Stimulated activated CD4-positive, alpha-beta T cell treated with anti-CD3 and anti-CD28 coated beads, Interleukin-4, amount 100 ng/mL, for 24 hours (primary cell): ENCODE data around the gene FOXA3.
"Not testable (repeated sequence)": the region's sequence is repeated elsewhere in the genome, so short reads cannot be mapped to it uniquely, and the experiment has no call there.

ENCODE experiments used
- DNase-seq: peaks from one replicate; pipeline ENCODE4 v3.0.0-alpha.2; 2020

The FOXA3 gene

DNA sequence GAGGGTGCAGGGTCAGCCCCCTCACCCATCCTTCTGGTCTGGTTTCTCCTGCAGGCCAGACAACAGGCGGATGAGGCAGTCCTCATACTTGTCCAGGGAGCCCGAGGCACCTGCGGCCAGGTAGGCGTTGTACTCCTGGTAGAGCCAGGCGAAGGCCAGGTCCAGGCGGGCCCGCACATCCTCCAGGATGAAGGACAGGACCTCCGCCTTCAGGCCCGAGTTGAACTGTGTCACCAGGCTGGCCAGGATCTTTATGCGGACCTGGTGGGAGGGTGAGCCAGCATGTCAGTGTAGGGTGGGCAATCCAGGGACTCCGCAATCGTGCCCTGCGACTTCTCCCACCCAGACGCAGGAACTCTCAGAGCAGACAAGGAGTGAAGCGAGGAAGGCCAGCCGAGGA, 35.2 kb upstream of the FOXA3 start:
- DNase-seq, result no peak

DNA sequence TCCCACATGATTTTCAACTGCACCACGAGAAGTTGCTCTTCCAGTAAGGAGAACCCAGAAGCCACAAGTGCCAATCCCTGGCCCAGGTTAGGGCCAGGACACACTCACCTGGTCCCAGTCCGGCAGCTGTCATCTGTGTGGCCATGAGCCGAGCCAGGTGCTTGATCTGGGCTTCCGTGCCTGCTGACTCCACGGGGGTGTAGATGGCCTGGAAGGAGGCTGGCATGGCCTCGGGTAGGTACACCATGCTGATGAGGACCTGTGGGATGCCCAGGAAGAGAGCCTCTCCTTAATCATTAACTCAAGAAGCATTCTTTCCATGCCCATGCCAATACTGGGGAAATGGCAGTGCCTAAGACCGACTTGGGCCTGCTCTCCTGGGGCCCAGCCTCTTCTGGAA, 29.2 kb upstream of the FOXA3 start:
- no peak for DNase-seq

DNA sequence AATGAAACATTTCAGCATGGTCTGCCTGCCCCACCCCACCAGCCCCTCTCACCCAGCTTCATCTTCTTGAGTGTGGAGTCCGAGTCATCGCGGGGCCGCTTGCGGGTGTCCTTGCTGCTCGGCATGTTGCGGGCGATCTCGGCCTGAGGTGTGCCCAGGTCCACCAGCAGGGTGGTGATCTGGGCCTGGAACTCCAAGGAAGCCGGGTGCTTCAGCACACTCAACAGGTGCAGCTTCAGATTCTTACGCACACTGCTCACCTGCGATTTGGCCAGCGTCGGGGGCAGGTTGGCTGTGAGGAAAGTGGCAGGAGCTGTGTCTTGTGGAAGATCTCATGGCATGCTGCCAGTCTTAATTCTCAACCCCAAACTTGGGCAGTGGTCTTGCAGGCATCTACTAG, 21.9 kb upstream of the FOXA3 start:
- DNase-seq, result no peak

DNA sequence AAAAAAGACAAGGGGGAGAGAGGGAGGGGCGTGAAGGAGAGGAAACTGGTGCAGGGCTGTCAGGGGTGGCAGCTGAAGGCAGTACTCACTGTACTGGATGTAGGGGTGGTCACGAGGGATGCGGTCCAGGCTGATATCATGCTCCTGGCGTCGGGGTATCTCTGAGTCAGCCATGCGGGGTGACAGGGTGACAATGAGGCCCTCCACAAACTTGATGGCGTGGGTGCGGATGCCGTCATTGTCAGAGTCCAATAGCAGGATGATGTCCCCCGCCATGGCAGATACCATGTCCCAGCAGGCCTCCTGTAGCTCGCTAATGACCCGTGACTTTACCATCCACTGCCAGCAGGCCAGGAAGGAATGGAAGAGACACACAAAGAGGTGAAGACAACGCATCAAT, 16.5 kb upstream of the FOXA3 start:
- no peak for DNase-seq

DNA sequence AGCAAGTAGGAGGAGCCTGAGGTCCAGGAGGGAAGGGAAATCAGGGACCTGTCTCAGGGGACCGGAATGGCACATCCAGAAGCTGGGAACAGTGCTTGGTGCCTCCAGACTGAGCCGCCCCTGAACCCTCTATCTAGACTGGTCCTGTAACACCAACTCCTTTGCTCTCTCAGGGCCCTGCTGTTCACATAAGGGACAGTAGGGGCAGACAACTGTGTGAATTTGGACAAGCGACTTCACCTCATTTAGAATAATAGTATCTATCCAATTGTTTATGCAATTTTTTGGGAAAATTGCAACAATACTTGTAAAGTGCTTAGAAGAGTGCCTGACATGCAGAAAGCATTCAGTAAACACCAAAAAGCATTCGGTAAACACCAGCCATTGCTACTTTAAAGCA, 15.2 kb upstream of the FOXA3 start:
- no peak for DNase-seq

DNA sequence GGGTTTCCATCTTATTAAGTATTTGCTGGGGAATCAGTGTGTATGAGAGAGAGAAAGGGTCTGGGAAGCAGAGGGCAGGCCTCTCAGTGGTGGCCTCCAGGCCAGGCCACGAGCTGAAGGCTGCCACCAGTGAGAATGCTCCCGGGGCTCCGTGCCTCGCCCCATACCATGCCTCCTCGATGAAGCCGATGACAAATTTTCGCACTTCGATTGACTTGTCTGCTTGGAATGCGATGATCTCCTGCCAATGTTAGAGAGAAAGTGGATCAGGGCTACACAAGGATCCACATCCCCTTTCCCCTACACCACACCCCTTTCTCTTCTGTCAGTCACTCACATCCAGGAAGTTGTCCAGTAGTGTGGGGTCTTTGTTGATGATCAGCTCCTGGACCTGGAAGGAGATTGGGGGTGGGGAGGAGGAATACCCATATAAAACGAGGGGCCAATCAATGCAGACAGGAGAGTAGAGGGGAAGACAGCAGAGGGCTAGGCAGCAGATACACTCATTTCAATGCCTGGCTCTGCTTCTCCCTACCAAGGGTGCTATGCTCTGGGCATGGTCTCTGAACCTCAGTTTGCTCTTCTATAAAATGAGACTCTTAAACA, 11.9 kb upstream of the FOXA3 start:
- DNase-seq, result no peak

DNA sequence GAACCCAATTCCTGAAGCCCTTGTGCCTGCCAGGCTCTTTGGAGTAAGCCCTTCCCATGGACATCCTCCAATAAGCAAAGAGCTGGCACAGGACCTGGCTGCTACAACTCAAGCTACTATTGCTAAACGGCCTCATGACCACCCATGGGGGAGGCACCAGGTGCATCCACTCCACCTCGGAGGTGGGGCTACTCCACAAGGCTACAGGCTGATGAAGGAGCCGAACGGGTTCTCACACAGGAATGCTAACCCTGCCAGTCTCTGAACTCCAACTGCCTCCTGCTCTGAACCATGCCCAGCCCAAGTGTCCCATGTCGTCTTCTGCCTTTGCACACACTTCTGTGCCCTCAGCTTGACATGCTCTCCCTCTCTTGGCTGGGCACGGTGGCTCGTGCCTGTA, 11.1 kb upstream of the FOXA3 start:
- DNase-seq, result no peak

DNA sequence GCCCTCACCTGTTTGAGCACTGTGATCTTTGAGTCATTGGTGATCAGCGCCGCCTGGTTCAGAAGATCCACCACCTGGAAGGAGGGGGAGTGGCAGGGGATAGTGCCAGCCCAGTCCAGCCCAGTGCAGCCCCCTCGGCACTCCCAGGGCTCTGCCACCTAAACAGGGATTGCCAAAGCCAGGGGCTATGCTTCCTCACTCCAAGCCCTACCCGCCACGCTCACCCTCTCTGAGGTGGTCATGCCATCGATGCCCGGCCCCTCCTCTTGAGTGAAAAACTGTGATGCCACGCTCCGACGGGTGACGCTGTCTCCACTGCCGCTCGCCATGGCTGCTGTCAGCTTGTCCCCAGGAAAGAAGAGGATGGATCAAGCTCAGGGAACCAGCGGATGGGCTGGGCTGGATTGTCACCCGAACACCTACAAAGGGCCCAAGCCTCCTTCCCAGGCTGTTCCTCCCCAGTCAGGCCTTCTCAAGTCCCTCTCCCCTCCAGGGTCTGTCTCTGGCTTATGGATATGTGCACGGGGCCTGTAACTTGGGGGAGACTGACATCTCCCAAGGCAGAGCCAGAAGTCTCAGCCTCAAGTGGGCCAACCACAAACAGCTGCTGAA, 9.9 kb upstream of the FOXA3 start:
- no peak for DNase-seq

DNA sequence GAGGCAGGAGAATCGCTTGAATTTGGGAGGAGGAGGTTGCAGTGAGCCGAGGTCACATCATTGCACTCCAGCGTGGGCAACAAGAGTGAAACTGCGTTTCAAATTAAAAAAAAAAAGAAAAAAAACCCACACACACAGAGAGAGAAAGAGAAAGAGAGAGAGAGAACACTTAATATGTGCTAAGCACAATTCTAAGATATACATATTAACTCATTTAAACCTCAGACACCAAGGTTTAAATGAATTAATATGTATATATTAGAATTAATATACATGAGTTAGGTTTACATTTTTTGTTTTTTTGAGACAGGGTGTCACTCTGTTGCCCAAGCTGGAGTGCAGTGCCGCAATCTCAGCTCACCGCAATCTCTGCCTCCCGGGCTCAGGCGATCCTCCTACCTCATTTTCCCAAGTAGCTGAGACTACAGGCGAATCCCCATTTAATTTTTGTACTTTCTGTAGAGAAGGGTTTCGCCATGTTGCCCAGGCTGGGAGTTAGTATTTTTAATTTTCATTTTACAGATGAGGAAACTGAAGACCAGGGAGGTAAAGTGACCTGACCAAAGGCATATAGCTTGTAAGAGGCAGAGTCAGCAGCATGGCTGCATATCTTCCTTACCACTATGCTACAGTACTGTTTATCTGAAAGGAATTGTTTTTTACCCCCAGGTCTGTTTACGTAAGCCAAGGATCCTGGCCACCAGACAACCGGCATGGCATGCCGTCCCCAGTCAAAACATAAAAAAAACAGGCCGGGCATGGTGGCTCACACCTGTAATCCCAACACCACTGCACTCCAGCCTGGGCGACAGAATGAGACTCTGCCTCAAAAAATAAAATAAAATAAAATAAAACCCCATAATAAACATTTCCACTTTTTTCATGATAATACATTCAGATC, 3.5 kb upstream of the FOXA3 start:
- no peak for DNase-seq

DNA sequence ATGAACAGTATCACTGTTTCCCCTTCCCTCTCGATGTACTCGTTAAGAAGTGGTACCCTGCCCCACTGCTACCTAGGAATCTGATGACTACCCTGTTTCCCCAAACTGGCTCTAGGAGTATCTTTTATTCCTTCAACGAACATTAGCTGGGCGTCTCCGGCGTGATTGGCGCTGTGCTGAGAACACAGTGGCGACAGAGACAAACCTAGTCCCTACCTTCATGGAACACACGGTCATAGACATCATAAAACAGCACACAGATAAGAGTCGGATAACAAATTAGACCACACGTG, 1.9 kb upstream of the FOXA3 start:
- no peak for DNase-seq

DNA sequence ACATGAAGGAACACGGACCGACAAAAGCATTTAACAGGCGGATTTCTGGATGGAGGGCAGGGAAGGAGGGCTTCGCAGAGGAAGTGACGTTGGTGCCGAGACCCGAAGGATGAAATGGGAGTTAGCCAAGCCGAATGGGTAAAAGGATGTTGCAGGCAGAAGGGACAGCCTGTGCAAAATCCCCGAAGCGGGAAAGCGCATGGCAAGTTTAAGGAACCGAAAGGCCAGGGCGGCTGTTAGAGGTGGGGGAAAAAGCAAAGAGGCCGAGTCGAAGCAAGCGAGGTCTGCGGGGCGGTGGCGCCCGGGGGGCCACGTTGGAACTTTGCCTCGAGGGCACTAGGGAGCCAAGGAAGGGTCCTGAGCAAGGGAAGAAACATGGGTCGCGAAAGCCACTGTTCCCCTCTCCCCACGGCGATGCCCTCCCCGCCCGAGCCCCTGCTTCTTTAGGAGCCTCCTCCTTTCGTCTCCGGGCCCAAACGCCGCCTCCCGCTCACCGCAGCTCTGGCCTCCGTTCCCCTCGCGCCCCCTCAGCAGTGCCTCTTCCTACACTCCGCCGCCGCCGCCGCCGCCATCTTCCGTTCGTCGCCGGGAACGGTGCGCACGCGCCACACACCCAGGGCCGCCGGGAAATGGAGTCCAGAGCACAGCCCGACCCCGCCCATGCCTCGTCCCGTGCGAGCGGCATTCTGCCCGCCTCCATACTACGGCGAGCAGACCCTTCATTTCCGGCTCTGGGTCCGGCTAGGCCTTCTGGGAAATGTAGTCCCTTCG, 1.4 kb upstream of the FOXA3 start, which contains the start of gene SYMPK:
SYMPK (minus strand) TSS at position 584 of the 771 bp plus-strand sequence. CDS start 8,652 bp downstream, outside the sequence.
- DNase-seq, result peak; percentile 99

DNA sequence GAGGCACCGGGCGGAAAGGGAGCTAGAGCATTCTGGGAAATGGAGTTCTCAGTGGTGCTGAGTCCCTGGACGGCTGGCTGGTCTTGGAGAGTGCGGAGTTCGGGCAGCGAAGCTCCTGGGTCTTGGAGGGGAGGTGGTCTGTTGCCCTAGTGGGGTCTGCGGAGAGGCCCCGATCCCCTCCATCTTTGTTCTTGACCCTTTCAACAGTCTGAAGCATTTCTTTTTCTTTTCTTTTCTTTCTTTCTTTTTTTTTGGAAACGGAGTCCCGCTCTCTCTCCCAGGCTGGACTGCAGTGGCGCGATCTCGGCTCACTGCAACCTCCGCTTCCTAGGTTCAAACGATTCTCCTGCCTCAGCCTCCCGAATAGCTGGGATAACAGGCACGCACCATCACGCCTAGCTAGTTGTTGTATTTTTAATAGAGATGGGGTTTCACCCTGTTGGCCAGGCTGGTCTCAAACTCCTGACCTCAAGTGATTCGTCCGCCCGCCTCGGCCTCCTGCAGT, 739 bp upstream of the FOXA3 start:
- no peak for DNase-seq

DNA sequence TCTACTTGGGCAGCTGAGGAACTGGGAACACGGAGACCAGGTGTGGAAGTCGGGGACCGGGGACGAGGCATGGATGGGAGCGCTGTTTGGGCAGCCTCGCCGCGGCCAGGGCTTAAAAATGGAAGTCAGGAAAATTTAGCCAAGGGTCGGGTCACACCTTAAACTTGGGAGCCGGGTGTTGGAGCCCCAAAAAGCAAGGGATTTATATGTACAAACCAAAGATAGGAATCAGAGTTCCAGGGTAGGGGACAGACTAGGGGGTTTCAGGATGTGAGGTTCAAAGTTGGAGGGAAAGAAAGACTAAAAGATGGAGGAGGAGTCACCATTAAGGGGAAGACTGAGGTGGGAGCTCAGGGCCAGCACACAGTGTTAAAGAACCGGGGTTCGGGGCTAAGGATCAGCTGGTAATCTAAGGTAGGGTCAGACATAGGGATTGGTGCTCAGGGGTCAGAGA, 530 bp downstream of the FOXA3 start:
- no peak for DNase-seq

DNA sequence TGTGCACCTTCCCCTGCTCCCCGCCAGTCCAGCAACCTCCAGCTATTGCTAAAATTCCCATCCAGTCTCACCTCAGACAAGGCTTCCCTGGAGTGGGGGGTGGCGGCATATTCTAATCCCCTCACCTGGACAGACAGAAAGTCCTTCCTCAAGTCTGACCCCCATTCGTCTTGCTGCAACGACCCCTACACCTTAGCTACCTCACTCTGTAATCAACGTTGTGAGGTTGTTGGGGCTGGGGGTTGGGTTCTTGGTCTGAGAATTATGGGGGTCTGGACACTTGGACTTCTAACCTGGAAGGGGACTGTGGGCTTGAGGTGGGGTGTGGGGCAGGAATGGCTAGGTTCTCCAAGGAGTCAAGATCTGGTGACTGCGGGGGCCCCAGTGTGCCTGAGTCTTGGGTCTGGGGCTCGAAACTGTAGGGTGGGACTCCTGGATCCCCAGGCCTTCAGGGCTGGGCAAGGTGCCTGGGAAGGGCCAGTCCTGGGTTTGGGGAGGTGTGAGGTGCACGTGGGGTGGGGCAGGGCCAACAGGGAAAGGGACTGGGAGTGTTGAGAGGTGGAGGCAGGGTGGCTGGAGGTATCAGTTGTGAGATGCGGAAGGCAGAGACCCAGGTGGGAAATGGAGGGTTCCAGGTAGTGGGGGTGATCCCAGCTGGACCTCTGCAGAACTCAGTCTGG, 1.3 kb downstream of the FOXA3 start:
- DNase-seq, result no peak

DNA sequence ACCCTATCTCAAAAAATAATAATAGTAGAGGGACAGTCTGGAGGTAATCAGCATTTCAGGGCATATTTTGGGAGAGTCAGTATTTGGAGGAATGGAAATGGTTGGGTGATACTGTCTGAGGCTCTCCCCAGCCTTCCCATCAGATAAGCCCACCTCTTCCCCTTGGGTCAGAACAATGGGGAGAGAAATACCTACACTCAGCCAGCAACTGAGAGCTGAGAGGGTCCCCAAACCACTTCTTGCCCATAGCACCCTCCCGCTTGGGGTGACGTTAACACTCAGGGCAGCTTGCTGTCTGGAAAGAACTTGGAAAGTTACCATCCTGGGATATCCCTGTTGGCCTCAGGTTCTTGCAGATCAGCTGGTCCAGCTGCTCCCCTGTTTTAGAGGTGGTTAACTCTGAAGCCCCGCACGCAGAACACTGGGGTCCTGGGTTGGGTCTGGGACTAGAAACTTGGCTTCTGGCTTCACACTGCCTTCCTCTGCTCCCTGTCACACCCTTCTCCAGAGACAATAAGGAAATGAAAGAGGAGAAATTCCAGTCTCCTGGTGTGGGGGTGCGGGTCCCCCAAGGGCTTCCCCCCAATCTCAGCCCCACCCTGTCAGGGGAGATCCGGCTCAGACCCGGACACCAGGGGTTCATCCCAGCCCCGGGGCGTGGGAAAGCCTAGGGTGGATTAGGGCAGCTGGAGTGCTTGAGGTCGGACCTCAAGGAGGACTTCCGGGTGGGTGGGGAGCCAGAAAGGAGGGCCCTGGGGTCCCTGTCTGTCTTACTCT, 2.5 kb downstream of the FOXA3 start:
- DNase-seq, result no peak

DNA sequence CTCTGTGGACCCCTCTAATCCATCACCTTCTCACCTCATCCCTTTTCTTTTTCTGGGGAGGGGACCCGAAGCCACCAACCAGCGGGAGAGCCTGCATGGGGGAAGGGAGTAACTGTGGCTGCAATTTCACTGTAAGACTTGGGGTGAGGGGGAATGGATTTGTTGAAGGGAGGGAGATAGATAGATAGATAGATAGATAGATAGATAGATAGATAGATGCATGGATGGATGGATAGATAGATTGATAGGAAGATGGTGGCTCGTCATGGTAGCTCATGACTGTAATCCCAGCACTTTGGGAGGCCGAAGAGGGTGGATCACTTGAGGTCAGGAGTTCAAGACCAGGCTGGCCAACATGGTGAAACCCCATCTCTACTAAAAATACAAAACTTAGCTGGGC, 3.1 kb downstream of the FOXA3 start:
- not testable (repeated sequence) for DNase-seq

DNA sequence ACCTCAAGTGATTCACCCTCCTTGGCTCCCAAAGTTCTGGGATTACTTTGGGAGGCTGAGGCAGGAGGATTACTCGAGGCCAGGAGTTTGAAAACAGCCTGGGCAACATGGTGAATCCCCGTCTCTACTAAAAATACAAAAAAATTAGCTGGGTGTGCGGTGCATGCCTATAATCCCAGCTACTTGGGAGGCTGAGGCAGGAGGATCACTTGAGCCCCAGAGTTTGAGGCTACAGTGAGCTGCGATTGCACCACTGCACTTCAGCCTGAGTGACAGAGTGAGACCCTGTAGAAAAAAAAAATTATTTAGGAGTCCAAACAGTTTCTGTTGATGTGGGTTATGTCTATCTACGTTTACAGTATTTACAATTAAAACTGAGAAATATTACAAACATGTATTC, 6.7 kb downstream of the FOXA3 start:
- DNase-seq, result no peak

DNA sequence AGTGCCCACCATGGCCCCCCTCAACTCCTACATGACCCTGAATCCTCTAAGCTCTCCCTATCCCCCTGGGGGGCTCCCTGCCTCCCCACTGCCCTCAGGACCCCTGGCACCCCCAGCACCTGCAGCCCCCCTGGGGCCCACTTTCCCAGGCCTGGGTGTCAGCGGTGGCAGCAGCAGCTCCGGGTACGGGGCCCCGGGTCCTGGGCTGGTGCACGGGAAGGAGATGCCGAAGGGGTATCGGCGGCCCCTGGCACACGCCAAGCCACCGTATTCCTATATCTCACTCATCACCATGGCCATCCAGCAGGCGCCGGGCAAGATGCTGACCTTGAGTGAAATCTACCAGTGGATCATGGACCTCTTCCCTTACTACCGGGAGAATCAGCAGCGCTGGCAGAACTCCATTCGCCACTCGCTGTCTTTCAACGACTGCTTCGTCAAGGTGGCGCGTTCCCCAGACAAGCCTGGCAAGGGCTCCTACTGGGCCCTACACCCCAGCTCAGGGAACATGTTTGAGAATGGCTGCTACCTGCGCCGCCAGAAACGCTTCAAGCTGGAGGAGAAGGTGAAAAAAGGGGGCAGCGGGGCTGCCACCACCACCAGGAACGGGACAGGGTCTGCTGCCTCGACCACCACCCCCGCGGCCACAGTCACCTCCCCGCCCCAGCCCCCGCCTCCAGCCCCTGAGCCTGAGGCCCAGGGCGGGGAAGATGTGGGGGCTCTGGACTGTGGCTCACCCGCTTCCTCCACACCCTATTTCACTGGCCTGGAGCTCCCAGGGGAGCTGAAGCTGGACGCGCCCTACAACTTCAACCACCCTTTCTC, 8.2 kb downstream of the FOXA3 start:
- DNase-seq, result no peak

DNA sequence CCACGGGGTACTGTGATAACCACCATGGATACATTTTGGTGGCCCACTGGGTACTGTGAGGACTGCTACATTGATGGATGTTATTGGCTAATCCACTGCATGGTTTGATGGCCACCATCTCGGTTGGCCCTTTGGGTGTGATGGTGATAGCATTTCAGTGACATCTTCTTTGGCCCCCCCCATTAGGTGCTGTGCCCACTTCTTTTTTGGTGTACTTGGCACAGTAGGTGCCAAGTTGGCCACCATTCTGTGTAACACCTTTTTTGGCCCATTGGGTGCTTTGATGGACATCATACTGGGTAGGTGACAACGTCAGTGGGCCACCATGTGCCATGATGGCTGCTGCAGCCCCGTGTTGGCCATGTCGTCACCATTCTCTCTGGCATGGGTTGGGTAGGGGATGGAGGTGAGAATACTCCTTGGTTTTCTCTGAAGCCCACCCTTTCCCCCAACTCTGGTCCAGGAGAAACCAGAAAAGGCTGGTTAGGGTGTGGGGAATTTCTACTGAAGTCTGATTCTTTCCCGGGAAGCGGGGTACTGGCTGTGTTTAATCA, 9.2 kb downstream of the FOXA3 start:
- DNase-seq, result no peak

DNA sequence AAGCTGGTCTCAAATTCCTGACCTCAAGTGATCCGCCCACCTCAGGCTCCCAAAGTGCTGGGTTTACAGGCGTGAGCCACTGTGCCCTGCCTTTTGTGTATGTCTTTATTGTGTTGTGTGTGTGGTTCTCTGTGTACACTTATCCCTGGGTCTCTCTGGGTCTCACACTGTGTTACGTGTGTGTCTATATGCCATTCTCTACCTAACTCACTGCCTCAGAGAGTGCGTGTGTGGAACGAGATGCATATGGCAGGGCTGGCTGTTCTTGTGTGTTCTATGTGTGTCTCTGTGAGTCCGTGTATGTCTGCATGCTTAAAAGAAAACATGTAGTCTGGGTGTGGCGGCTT, 10.5 kb downstream of the FOXA3 start:
- DNase-seq, result no peak

DNA sequence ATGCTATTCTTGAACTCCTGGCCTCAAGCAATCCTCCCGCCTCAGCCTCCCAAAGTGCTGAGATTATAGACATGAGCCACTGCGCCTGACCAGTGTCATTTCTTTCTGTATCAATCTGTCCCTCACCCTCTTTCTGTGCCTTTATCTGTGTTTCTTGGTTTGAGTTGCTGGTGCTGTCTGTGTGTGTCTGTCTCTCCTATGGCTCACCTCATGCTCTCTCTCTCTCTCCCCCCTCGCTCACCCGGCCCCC, 12.0 kb downstream of the FOXA3 start:
- DNase-seq, result no peak
